NCI-H2196 treated with DMSO at 0.1 percent for 48 hours (cell line): ENCODE measurements around the gene TPM2.

Experiments used
- DNase-seq: peaks from one replicate; lab custom pipeline; 2025; ENCODE audit not compliant: unreplicated experiment; lab: John Stamatoyannopoulos, UW

Gene TPM2

GRCh38 chr9:35718721-35719511 is 29.2 kb upstream of the TPM2 start:
- DNase-seq: no peak

GRCh38 chr9:35717132-35717870 is 27.6 kb upstream of the TPM2 start:
- no peak for DNase-seq

GRCh38 chr9:35716230-35716629 is 26.5 kb upstream of the TPM2 start:
- DNase-seq: no peak

GRCh38 chr9:35714579-35715252 is 25.0 kb upstream of the TPM2 start:
- DNase-seq: no peak

GRCh38 chr9:35714123-35714522 is 24.4 kb upstream of the TPM2 start:
- DNase-seq: no peak

GRCh38 chr9:35713578-35713977 is 23.9 kb upstream of the TPM2 start:
- DNase-seq: no peak

- DNase-seq: no peak
Measured at GRCh38 chr9:35712762-35713400, 23.2 kb upstream of the TPM2 start.

- DNase-seq: no peak
Measured at GRCh38 chr9:35711501-35712428, 22.0 kb upstream of the TPM2 start.

GRCh38 chr9:35710818-35711500 is 21.2 kb upstream of the TPM2 start:
- no peak for DNase-seq

GRCh38 chr9:35708146-35708545 is 18.4 kb upstream of the TPM2 start:
- no peak for DNase-seq

- DNase-seq: no peak
Measured at GRCh38 chr9:35706951-35707350, 17.2 kb upstream of the TPM2 start.

GRCh38 chr9:35705836-35706430 is 16.2 kb upstream of the TPM2 start:
- no peak for DNase-seq

- no peak for DNase-seq
Measured at GRCh38 chr9:35705372-35705771, 15.6 kb upstream of the TPM2 start.

- DNase-seq: no peak
Measured at GRCh38 chr9:35703906-35704672, 14.4 kb upstream of the TPM2 start.

GRCh38 chr9:35702696-35703095 is 13.0 kb upstream of the TPM2 start:
- DNase-seq: no peak

- no peak for DNase-seq
Measured at GRCh38 chr9:35700942-35701341, 11.2 kb upstream of the TPM2 start.

- no peak for DNase-seq
Measured at GRCh38 chr9:35700031-35700430, 10.3 kb upstream of the TPM2 start.

GRCh38 chr9:35698231-35698630 is 8.5 kb upstream of the TPM2 start:
- no peak for DNase-seq

- no peak for DNase-seq
Measured at GRCh38 chr9:35697486-35697885, 7.8 kb upstream of the TPM2 start.
